ENCODE data around the gene MAG. TPM values are rescaled to one million over a fixed set of nuclear protein-coding genes. Genes with fewer than 3 reads are reported as not detected.

Gene MAG
- total RNA-seq, 1 experiment from 2014 or later: 13.4 TPM

GRCh38 chr19:35330475-35330874 lies 38.5 kb downstream of the MAG start:
- Histone ChIP-seq H3K4me3 (no peak overlapping the region), H4K20me1 (ENCODE audit: insufficient read depth) (peaks cover 6% of the 10 kb centered on the region; the same call in 1 of the 2 replicates), H3K36me3 (ENCODE audit: low read depth) (peaks cover 42% of the 10 kb centered on the region), H3K4me1 (replicated peaks; ENCODE audit: insufficient read depth) (no peaks in the 10 kb centered on the region), H3K9me3 (ENCODE audit: insufficient read depth, low read depth) (no peaks in the 10 kb centered on the region), H3K9me2 (ENCODE audit: insufficient read depth) (no peaks in the 10 kb centered on the region), H3F3A (ENCODE audit: insufficient read depth, low read depth) (no peaks in the 10 kb centered on the region), H2AFZ (no peak overlapping the region), H3K27me3 (ENCODE audit: insufficient read depth, low read depth) (no peaks in the 10 kb centered on the region), H3K27ac (no peak overlapping the region), H3K79me2 (ENCODE audit: low read depth) (0 out of 2 replicates have a peak, but pooled peaks cover 7% of the 10 kb centered on the region), H3K4me2 (no peak overlapping the region)
- no TSS peak for BruUV-seq (replicated peaks)
- TF ChIP-seq CTCF (conservative IDR thresholded peaks at IDR 0.05) (no peak), EZH2 (IDR thresholded peaks at IDR 0.05; ENCODE audit: low read depth) (no peak)
- ChIA-PET CTCF (no interaction called here), POLR2A (ENCODE audit: unreplicated experiment) (no interaction called here)
- intact Hi-C loops (cut with micrococcal nuclease; ENCODE audit: unreplicated experiment): no loop called here
- no peak for DNase-seq

DNA sequence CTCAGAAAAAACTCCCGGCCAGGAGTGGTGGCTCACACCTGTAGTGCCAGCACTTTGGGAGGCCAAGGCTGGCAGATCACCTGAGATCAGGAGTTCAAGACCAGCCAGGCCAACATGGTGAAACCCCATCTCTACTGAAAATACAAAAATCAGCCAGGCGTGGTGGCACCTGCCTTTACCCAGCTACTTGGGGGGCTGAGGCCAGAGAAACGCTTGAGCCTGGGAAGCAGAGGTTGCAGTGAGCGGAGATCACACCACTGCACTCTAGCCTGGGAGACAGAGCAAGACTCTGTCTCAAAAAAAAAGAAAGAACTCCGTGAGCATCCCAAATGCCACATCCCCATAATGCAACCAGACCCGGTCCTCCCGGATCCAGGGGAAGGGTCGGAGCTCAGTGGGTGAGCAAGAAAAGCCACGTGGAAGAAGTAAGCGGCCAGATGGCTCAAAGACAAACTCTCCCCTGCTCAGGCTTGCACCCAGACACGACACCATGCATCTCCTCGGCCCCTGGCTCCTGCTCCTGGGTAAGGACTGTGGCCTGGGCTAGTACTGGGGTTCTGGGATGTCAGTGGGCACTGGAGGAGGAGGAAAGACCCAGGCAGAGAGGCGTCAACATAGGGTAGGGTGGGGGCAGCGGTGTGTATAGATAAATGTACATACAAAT lies 39.7 kb downstream of the MAG start:
- Histone ChIP-seq H2AFZ (no peak overlapping the region), H3K79me2 (ENCODE audit: low read depth) (no peaks in the 10 kb centered on the region), H3K27me3 (ENCODE audit: insufficient read depth, low read depth) (no peaks in the 10 kb centered on the region), H3K27ac (no peak overlapping the region), H3K9me3 (ENCODE audit: insufficient read depth, low read depth) (no peaks in the 10 kb centered on the region), H4K20me1 (ENCODE audit: insufficient read depth) (peaks cover 10% of the 10 kb centered on the region; the same call in 1 of the 2 replicates), H3K4me3 (no peak overlapping the region), H3K9me2 (ENCODE audit: insufficient read depth) (no peaks in the 10 kb centered on the region), H3K4me1 (replicated peaks; ENCODE audit: insufficient read depth) (no peaks in the 10 kb centered on the region), H3K4me2 (no peak overlapping the region), H3F3A (ENCODE audit: insufficient read depth, low read depth) (no peaks in the 10 kb centered on the region), H3K36me3 (ENCODE audit: low read depth) (peaks cover 47% of the 10 kb centered on the region)
- intact Hi-C loops (cut with micrococcal nuclease; ENCODE audit: unreplicated experiment): no loop called here
- ChIA-PET CTCF (no interaction called here), POLR2A (ENCODE audit: unreplicated experiment) (no interaction called here)
- DNase-seq: no peak
- TF ChIP-seq EZH2 (IDR thresholded peaks at IDR 0.05; ENCODE audit: low read depth): no peak
- no peak for TF ChIP-seq CTCF (conservative IDR thresholded peaks at IDR 0.05)
- BruUV-seq (replicated peaks): no TSS peak

- no TSS peak for BruUV-seq (replicated peaks)
- Histone ChIP-seq H3K4me2 (no peak overlapping the region), H4K20me1 (ENCODE audit: insufficient read depth) (peaks cover 10% of the 10 kb centered on the region; the same call in 1 of the 2 replicates), H3K9me2 (ENCODE audit: insufficient read depth) (no peaks in the 10 kb centered on the region), H3K4me3 (no peak overlapping the region), H3K27me3 (ENCODE audit: insufficient read depth, low read depth) (no peaks in the 10 kb centered on the region), H3K9me3 (ENCODE audit: insufficient read depth, low read depth) (no peaks in the 10 kb centered on the region), H3K4me1 (replicated peaks; ENCODE audit: insufficient read depth) (no peaks in the 10 kb centered on the region), H2AFZ (no peak overlapping the region), H3K36me3 (ENCODE audit: low read depth) (peaks cover 37% of the 10 kb centered on the region), H3K79me2 (ENCODE audit: low read depth) (no peaks in the 10 kb centered on the region), H3F3A (ENCODE audit: insufficient read depth, low read depth) (no peaks in the 10 kb centered on the region), H3K27ac (no peak overlapping the region)
- DNase-seq: no peak
- intact Hi-C loops (cut with micrococcal nuclease; ENCODE audit: unreplicated experiment): no loop called here
- POLR2A ChIA-PET (ENCODE audit: unreplicated experiment): interaction anchor here (0.5 kb wide), 1 partner anchor 166 kb away, joined by 4 read pairs; no protein-coding TSS in a partner anchor
- TF ChIP-seq EZH2 (IDR thresholded peaks at IDR 0.05; ENCODE audit: low read depth): no peak
- TF ChIP-seq CTCF (conservative IDR thresholded peaks at IDR 0.05): no peak
- CTCF ChIA-PET: no interaction called here
Measured at GRCh38 chr19:35332817-35333216, 40.9 kb downstream of the MAG start.

All from PC-9 (cell line).